HG02840 (cell line): Measurements from ENCODE around the gene MORN1.

ENCODE experiments used
- ATAC-seq: cut with Tn5 transposase; IDR thresholded peaks from one replicate; pipeline ENCODE4 v1.9.1; 2021; ENCODE audit warnings: mild to moderate bottlenecking, moderate library complexity, moderate number of reproducible peaks; ENCODE audit not compliant: unreplicated experiment, low FRiP score

Gene MORN1

GRCh38 chr1:2422523-2422922 lies 31.2 kb upstream of the MORN1 start:
- ATAC-seq: no peak

- ATAC-seq: no peak
Observed at GRCh38 chr1:2419416-2419815, 28.1 kb upstream of the MORN1 start.

GRCh38 chr1:2418791-2419320 lies 27.5 kb upstream of the MORN1 start:
- no peak for ATAC-seq

GRCh38 chr1:2417833-2418225 lies 26.5 kb upstream of the MORN1 start:
- no peak for ATAC-seq

GRCh38 chr1:2417083-2417832 lies 25.9 kb upstream of the MORN1 start:
- ATAC-seq: no peak

- ATAC-seq: no peak
Observed at GRCh38 chr1:2416403-2416802, 25.0 kb upstream of the MORN1 start.

GRCh38 chr1:2415801-2416208 lies 24.5 kb upstream of the MORN1 start:
- ATAC-seq: no peak

- ATAC-seq: no peak
Observed at GRCh38 chr1:2415337-2415736, 24.0 kb upstream of the MORN1 start.

GRCh38 chr1:2414297-2414958 lies 23.1 kb upstream of the MORN1 start:
- ATAC-seq: no peak

GRCh38 chr1:2413495-2414296 lies 22.3 kb upstream of the MORN1 start:
- ATAC-seq: no peak

GRCh38 chr1:2412773-2413494 lies 21.6 kb upstream of the MORN1 start:
- peak; percentile 24 for ATAC-seq

- ATAC-seq: peak; percentile 81
Observed at GRCh38 chr1:2412395-2412772, 21.0 kb upstream of the MORN1 start, which contains the start of gene PEX10. Gene PEX10 (minus strand): TSS chr1:2412564. CDS start chr1:2412502, 62 bp downstream.

- peak; percentile 23 for ATAC-seq
Observed at GRCh38 chr1:2411801-2412394, 20.5 kb upstream of the MORN1 start.

GRCh38 chr1:2409745-2410144 lies 18.4 kb upstream of the MORN1 start:
- ATAC-seq: no peak

- no peak for ATAC-seq
Observed at GRCh38 chr1:2408859-2409276, 17.5 kb upstream of the MORN1 start.

- ATAC-seq: no peak
Observed at GRCh38 chr1:2408456-2408855, 17.1 kb upstream of the MORN1 start.

- no peak for ATAC-seq
Observed at GRCh38 chr1:2407991-2408275, 16.6 kb upstream of the MORN1 start.

- ATAC-seq: no peak
Observed at GRCh38 chr1:2407166-2407990, 16.0 kb upstream of the MORN1 start.

- ATAC-seq: no peak
Observed at GRCh38 chr1:2406451-2407041, 15.2 kb upstream of the MORN1 start.
